Measurements from ENCODE around the gene HTR2C. TPM values are rescaled to one million over a fixed set of nuclear protein-coding genes. Genes with fewer than 3 reads are reported as not detected.
"Not testable (repeated sequence)": the region's sequence is repeated elsewhere in the genome, so short reads cannot be mapped to it uniquely, and the experiment has no call there.

The HTR2C gene
- total RNA-seq, 3 donors from 2014 or later = not detected

DNA sequence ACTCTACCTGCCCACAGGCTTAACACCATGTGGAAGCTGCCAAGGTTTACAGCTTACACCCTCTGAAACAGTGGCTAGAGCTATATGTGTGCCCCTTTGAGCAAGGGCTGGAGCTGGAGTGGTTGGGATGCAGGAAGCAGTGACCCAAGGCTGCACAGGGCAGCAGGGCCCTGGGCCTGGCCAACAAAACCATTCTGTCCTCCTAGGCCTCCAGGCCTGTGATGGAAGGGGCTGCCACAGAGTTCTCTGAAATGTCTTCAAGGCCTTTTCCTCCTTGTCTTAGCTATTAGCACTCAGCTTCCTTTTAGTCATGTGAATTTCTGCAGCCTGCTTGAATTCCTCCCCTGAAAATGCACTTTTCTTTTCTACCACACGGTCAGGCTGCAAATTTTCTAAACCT, 348.7 kb downstream of the HTR2C start:
- intact Hi-C loops (cut with DNase I; ENCODE audit: low total_unique reads) = no loop called here
- no peak for DNase-seq (ENCODE audit: low spot score in 2 of 2)
- Histone ChIP-seq H3K27ac (no peak overlapping the region), H3K9me3 (peaks cover 9 to 25% of the 10 kb centered on the region in 2 donors), H3K27me3 (peaks cover 0 to 9% of the 10 kb centered on the region in 2 donors), H3K4me1 (no peaks in the 10 kb centered on the region), H3K36me3 (no peaks in the 10 kb centered on the region), H3K4me3 (no peak overlapping the region)
- TF ChIP-seq POLR2A (IDR thresholded peaks at IDR 0.05) = no peak
- TF ChIP-seq, protein P1, sequence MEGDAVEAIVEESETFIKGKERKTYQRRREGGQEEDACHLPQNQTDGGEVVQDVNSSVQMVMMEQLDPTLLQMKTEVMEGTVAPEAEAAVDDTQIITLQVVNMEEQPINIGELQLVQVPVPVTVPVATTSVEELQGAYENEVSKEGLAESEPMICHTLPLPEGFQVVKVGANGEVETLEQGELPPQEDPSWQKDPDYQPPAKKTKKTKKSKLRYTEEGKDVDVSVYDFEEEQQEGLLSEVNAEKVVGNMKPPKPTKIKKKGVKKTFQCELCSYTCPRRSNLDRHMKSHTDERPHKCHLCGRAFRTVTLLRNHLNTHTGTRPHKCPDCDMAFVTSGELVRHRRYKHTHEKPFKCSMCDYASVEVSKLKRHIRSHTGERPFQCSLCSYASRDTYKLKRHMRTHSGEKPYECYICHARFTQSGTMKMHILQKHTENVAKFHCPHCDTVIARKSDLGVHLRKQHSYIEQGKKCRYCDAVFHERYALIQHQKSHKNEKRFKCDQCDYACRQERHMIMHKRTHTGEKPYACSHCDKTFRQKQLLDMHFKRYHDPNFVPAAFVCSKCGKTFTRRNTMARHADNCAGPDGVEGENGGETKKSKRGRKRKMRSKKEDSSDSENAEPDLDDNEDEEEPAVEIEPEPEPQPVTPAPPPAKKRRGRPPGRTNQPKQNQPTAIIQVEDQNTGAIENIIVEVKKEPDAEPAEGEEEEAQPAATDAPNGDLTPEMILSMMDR (IDR thresholded peaks at IDR 0.05) = no peak
- TF ChIP-seq POLR2AphosphoS5 (IDR thresholded peaks at IDR 0.05) = no peak

DNA sequence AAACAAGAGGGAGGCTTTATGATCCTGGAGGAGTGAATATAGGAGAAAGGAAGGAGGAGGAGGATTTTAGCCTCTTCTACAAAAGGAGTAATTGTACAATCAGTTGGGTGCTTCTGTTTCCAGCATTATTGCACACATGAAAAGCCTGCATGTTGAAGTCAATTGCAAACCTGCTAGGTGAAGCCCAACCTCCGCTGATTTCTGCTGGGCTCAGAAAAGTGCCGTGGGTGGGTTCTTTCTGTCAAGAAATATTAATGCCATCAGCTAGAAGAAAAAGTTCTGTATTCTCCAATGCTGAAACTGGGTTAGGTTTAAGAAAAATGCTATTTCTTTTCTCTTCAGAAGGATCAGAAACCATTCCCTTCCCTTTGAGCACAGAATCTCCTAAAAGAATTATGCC, 349.4 kb downstream of the HTR2C start:
- H3K27me3 ChIP-seq; H3K36me3 ChIP-seq; intact Hi-C loops (cut with DNase I; ENCODE audit: low total_unique reads); DNase-seq (ENCODE audit: low spot score in 2 of 2); H3K4me3 ChIP-seq; H3K27ac ChIP-seq; H3K4me1 ChIP-seq: not testable (repeated sequence)
- peaks cover 9 to 25% of the 10 kb centered on the region in 2 donors for H3K9me3 ChIP-seq

DNA sequence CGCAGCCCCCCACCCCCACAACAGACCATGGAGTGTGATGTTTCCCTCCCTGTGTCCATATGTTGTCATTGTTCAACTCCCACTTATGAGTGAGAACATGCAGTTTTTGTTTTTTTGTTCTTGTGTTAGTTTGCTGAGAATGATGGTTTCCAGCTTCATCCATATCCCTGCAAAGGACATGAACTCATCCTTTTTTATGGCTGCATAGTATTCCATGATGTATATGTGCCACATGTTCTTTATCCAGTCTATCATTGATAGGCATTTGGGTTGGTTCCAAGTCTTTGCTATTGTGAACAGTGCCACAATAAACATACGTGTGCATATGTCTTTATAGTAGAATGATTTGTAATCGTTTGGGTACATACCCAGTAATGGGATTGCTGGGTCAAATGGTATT, 353.2 kb downstream of the HTR2C start:
- H3K4me1 ChIP-seq; H3K27me3 ChIP-seq; H3K4me3 ChIP-seq; DNase-seq (ENCODE audit: low spot score in 2 of 2); H3K36me3 ChIP-seq; intact Hi-C loops (cut with DNase I; ENCODE audit: low total_unique reads); H3K27ac ChIP-seq: not testable (repeated sequence)
- H3K9me3 ChIP-seq = peaks cover 7 to 18% of the 10 kb centered on the region in 2 donors

DNA sequence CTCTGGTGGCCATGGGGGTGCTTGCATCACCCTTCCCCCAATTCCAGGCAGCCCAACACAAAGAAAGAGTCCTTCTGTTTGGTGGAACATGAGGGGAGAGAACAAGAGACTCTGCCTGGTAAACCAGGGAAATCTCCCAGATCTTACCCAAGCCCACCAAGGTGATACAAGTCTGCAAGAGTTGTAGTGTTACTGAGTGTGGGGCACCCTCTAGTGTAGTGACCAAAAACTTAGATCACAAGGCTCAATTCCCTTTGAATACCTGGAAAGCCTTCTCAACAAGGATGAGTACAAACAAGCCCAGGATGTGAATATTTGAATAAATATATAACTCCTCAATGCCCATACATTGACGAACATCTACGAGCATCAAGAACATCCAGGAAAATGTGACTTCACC, 368.8 kb downstream of the HTR2C start:
- Histone ChIP-seq H3K27ac (no peak overlapping the region), H3K4me3 (no peak overlapping the region), H3K36me3 (no peaks in the 10 kb centered on the region), H3K4me1 (no peaks in the 10 kb centered on the region), H3K9me3 (no peaks in the 10 kb centered on the region), H3K27me3 (peaks cover 0 to 28% of the 10 kb centered on the region in 2 donors)
- TF ChIP-seq POLR2AphosphoS5 (IDR thresholded peaks at IDR 0.05) = no peak
- intact Hi-C loops (cut with DNase I; ENCODE audit: low total_unique reads) = loop anchor here (2.0 kb wide), 1 partner anchor 28 kb away; no protein-coding TSS in a partner anchor
- DNase-seq (ENCODE audit: low spot score in 2 of 2) = no peak
